Measurements from ENCODE around the gene SMIM45.

SMIM45 gene

GRCh38 chr22:41995211-41995610 is 43.3 kb downstream of the SMIM45 start:
- H3K4me1 ChIP-seq (ENCODE audit: control insufficient read depth in 1 of 2, insufficient read depth in 2 of 2, low read depth in 1 of 2, low read length in 1 of 2) = no peaks in the 10 kb centered on the region; a peak in 1 of 4 replicates
- 33% methylated on average over 2 of the region's 3 CpGs for WGBS (ENCODE audit: low lambda C conversion rate)
- no peaks in the 10 kb centered on the region for H4K20me1 ChIP-seq (ENCODE audit: insufficient read depth)
- H3K79me2 ChIP-seq (ENCODE audit: insufficient read depth) = no peaks in the 10 kb centered on the region
- TF ChIP-seq EZH2phosphoT487 (IDR thresholded peaks at IDR 0.05; ENCODE audit: borderline replicate concordance, low read depth) = no peak
- no peak overlapping the region for H3K27ac ChIP-seq (ENCODE audit: low read depth in 2 of 2, low read length in 1 of 2)
- H3F3A ChIP-seq (replicated peaks; ENCODE audit: insufficient read depth) = no peaks in the 10 kb centered on the region
- no peak overlapping the region for H2AFZ ChIP-seq (ENCODE audit: low read depth)
- H3K9me2 ChIP-seq = no peaks in the 10 kb centered on the region
- POLR2A ChIA-PET = no interaction called here
- H3K4me2 ChIP-seq = no peak overlapping the region
- no peak overlapping the region for H3K9ac ChIP-seq
- no peak overlapping the region for H3K4me3 ChIP-seq (ENCODE audit: low read depth in 2 of 2, low read length in 1 of 2)
- DNase-seq = no peak
- CTCF ChIA-PET = no interaction called here
- no peaks in the 10 kb centered on the region for H3K36me3 ChIP-seq (replicated peaks in 1 of 2; ENCODE audit: control insufficient read depth in 1 of 2, insufficient read depth in 2 of 2, low read length in 1 of 2)
- H3K9me3 ChIP-seq = no peaks in the 10 kb centered on the region
- H3K27me3 ChIP-seq (ENCODE audit: insufficient read depth) = no peaks in the 10 kb centered on the region

DNA sequence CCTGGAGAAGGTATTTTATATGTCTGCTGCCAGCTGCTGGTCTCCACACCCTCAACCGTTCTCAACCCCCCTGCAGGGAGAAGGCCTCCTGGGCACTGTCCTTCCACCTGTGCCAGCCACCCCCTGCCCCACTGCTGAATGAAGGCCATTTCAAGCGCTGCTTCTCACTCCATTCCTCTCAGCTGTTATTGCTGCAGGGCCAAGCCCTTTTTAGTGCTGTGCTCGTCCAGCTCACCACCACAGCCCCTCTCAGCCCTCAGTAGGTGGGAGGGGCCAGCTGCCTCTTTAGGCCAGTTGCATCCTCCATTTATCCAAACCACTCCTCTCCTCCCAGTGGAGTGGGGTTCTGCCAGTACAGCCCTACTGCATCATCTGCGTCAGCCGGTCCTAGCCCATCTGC is 44.9 kb downstream of the SMIM45 start:
- H3F3A ChIP-seq (replicated peaks; ENCODE audit: insufficient read depth) = no peaks in the 10 kb centered on the region
- no peaks in the 10 kb centered on the region for H3K9me3 ChIP-seq
- DNase-seq = no peak
- TF ChIP-seq, protein P1, sequence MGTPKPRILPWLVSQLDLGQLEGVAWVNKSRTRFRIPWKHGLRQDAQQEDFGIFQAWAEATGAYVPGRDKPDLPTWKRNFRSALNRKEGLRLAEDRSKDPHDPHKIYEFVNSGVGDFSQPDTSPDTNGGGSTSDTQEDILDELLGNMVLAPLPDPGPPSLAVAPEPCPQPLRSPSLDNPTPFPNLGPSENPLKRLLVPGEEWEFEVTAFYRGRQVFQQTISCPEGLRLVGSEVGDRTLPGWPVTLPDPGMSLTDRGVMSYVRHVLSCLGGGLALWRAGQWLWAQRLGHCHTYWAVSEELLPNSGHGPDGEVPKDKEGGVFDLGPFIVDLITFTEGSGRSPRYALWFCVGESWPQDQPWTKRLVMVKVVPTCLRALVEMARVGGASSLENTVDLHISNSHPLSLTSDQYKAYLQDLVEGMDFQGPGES (IDR thresholded peaks at IDR 0.05; ENCODE audit: low read depth, low read length) = no peak
- TF ChIP-seq NRF1 (IDR thresholded peaks at IDR 0.05; ENCODE audit: low read depth, low read length) = no peak
- TF ChIP-seq NFIC (IDR thresholded peaks at IDR 0.05; ENCODE audit: borderline replicate concordance) = no peak
- no peak for TF ChIP-seq TEAD4 (IDR thresholded peaks at IDR 0.05; ENCODE audit: borderline replicate concordance, insufficient read depth)
- TF ChIP-seq FOSL2 (IDR thresholded peaks at IDR 0.05; ENCODE audit: borderline replicate concordance, low read depth) = no peak
- no peak for TF ChIP-seq EP300 (IDR thresholded peaks at IDR 0.05; ENCODE audit: borderline replicate concordance in 1 of 2, low read depth in 1 of 2, low read length in 1 of 2)
- no peak for TF ChIP-seq MXI1 (IDR thresholded peaks at IDR 0.05; ENCODE audit: low read depth, low read length)
- TF ChIP-seq FOXM1 (IDR thresholded peaks at IDR 0.05; ENCODE audit: low read depth) = no peak
- no peak for TF ChIP-seq TAF1 (IDR thresholded peaks at IDR 0.05; ENCODE audit: borderline replicate concordance, low read depth, low read length)
- H3K79me2 ChIP-seq (ENCODE audit: insufficient read depth) = no peaks in the 10 kb centered on the region
- CTCF ChIA-PET = no interaction called here
- H3K36me3 ChIP-seq (replicated peaks in 1 of 2; ENCODE audit: control insufficient read depth in 1 of 2, insufficient read depth in 2 of 2, low read length in 1 of 2) = no peaks in the 10 kb centered on the region
- no peaks in the 10 kb centered on the region; a peak in 1 of 4 replicates for H3K4me1 ChIP-seq (ENCODE audit: control insufficient read depth in 1 of 2, insufficient read depth in 2 of 2, low read depth in 1 of 2, low read length in 1 of 2)
- no peak overlapping the region for H3K4me2 ChIP-seq
- H2AFZ ChIP-seq (ENCODE audit: low read depth) = no peak overlapping the region
- 60% methylated on average over 1 of the region's 5 CpGs for WGBS (ENCODE audit: low lambda C conversion rate)
- no peaks in the 10 kb centered on the region for H3K27me3 ChIP-seq (ENCODE audit: insufficient read depth)
- POLR2A ChIA-PET = no interaction called here
- no peak overlapping the region for H3K4me3 ChIP-seq (ENCODE audit: low read depth in 2 of 2, low read length in 1 of 2)
- H3K9me2 ChIP-seq = no peaks in the 10 kb centered on the region
- no peak overlapping the region for H3K27ac ChIP-seq (ENCODE audit: low read depth in 2 of 2, low read length in 1 of 2)
- H4K20me1 ChIP-seq (ENCODE audit: insufficient read depth) = no peaks in the 10 kb centered on the region
- no peak overlapping the region for H3K9ac ChIP-seq

Measured in SK-N-SH (cell line).